Measurements from ENCODE around the gene TLL1.

- TF ChIP-seq ZBTB33 (IDR thresholded peaks at IDR 0.05; ENCODE audit: extremely low read depth, insufficient replicate concordance, low read length) (no peak), YY1 (IDR thresholded peaks at IDR 0.05; ENCODE audit: extremely low read depth, insufficient replicate concordance, low read depth, low read length) (no peak), ZNF274 (IDR thresholded peaks at IDR 0.05; ENCODE audit: low read depth, low read length) (no peak), POLR2A (IDR thresholded peaks at IDR 0.05; ENCODE audit: borderline replicate concordance, extremely low read depth, insufficient read depth, insufficient read length) (no peak), CTCF (IDR thresholded peaks at IDR 0.05 in 2 of 3, conservative IDR thresholded peaks at IDR 0.05 in 1 of 3; ENCODE audit: borderline replicate concordance in 1 of 3, insufficient read depth in 1 of 3, low read depth in 2 of 3, low read length in 2 of 3) (no peak), RAD21 (IDR thresholded peaks at IDR 0.05; ENCODE audit: low read depth) (no peak), CEBPB (IDR thresholded peaks at IDR 0.05; ENCODE audit: low read depth) (no peak), EZH2 (IDR thresholded peaks at IDR 0.05) (no peak), ZFX (IDR thresholded peaks at IDR 0.05) (no peak), SIN3A (IDR thresholded peaks at IDR 0.05; ENCODE audit: low read depth) (no peak), EGR1 (IDR thresholded peaks at IDR 0.05; ENCODE audit: low read depth) (no peak), FOSL1 (IDR thresholded peaks at IDR 0.05; ENCODE audit: low read depth) (no peak)
Measured at GRCh38 chr4:165894159-165894558, 21.1 kb downstream of the TLL1 start.

Measured in HCT116 (cell line).